Bone marrow (tissue), 2 donors: Measurements from ENCODE around the gene CDS2.

Source experiments
- DNase-seq, 2 donors: peaks; one replicate each; lab custom pipeline; 2025; lab: John Stamatoyannopoulos, UW

The CDS2 gene

DNA sequence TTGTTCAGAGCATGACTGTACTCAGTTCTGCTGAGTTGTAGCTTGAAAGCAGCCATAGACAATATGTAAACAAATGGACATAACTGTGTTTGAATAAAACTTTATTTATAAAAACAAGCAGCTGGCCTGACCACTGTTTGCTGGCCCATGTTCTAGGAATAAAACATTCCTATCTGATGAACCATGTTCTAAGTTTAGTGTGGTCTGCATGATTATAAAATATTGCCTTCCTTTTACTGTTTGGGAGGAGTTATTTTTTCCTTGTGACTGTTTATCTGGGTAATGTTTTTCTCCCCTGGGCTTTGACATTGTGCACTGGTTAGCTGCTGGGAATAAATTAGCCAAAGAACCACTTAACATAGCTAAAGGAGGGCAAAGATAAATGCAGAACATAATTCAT, 55.1 kb downstream of the CDS2 start:
- DNase-seq = no peak

DNA sequence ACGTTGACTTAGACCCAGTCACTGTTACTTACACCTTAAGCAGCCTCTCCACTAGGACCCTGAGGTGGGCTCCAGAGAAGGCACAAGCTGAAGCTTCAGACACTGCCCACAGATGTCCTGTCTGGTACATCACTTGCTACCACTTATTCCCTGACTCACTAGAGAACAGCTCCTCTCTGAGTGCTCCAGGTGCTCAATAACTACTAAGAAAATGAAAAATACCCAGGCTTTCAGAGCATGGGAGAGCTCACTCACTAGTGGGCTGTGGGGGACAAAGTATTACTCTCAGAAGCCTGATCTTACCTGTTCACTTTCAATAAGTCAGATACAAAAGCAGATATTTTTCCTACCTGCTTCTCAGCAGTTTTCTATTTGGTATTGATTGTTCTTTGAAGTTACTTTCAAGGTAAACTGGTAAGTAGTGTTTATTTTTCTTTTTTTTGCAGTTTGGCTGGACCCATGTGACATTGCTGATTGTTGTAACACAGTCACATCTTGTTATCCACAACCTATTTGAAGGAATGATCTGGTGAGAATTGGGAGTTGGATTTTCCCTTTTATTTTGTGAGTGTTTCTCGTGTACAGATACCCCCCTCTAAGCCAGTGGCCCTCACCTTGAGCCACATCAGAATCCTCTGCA, 55.9 kb downstream of the CDS2 start:
- no peak for DNase-seq

DNA sequence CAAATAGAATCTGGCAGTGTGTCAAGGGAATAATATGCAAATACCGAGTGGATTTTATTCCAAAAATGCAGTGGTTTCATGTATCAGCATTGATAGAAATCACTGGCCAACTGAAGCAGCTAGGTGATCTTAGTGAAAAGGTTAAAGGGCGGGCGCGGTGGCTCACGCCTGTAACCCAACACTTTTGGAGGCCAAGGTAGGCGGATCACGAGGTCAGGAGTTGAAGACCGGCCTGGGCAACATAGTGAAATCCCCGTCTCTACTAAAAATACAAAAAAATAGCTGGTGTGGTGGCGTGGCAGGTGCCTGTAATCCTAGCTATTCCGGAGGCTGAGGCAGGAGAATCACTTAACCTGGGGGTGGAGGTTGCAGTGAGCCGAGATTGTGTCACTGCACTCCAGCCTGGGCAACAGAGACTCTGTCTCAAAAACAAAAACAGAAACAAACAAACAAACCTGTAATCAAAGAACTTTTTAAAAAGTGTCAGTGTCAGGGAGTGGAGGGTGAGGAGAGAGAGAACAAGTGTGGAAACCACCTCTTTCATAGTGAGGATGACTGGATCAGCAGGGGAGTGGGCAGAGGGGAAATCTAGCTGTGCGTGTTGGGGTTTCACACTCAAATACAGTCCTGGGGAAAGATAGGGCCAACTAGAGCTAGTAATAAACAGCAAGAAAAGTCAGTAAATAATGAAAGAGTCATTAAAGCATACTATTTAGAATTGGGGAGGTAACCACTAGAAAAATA, 57.1 kb downstream of the CDS2 start:
- no peak for DNase-seq

DNA sequence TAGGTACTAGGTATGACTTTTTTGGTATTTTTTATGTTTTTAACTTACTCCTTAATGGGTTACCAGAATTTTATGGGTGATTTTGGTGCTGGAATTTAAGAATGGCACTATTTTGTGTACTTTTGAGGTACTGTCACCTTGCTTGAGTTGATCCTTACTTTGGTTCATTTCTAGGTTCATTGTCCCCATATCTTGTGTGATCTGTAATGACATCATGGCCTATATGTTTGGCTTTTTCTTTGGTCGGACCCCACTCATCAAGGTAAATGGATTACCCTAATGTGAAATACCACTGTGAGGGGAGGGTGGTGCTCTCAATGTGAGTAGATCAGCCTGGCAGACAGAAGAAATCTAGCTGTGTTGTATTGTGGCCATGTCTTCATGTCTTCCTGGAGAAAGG, 57.9 kb downstream of the CDS2 start:
- no peak for DNase-seq

DNA sequence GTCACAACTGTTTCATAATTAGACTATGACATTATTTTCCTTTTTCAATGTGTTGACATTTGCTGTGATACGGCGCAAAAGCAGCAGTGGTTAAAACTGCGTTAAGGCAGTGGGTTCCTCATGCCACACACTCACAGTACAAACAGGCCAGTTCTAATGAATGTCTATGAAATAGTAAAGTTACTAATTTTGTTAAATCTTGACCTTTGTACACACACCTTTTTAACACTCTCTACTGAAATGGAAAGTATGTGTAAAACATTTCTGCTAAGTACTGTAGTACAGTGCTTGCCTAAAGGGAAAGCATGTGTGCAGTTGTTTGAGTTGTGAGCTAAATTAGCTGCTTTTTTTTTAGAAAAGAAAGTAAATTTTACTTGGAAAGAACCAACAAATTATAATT, 60.3 kb downstream of the CDS2 start:
- DNase-seq = no peak

DNA sequence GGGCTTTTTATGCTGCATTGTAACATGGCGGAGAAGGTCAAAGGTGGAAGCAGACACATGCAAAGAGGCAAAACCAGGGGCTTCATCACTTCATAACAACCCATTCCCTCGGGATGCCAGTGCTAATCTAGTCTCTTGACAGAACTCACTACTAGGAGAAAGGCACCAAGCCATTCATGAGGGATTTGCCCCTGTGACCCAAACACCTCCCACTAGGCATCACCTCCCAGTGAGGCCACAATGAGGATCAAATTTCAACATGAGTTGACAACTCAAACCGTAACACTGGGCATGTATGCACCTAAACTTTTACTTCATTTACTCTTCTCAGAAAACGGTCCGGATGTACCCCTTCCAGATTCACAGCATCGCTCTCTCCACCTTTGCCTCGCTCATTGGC, 61.9 kb downstream of the CDS2 start:
- no peak for DNase-seq

DNA sequence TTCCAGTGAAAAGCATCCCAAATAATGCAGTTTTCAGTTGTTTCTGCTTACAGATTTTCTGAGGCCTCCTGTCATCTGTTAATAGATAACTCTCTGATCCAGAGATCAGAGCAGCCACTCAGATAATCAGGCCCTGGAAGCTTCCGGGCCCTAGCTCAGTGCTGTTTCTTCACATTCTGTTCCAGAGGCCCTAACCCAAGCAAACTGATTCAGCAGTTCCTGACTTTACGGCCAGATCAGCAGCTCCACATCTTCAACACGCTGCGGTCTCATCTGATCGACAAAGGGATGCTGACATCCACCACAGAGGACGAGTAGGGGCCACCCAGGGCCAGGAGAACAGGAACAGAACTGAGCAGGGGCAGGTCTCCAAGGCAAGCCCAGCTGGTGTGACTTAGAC, 63.1 kb downstream of the CDS2 start:
- no peak for DNase-seq

DNA sequence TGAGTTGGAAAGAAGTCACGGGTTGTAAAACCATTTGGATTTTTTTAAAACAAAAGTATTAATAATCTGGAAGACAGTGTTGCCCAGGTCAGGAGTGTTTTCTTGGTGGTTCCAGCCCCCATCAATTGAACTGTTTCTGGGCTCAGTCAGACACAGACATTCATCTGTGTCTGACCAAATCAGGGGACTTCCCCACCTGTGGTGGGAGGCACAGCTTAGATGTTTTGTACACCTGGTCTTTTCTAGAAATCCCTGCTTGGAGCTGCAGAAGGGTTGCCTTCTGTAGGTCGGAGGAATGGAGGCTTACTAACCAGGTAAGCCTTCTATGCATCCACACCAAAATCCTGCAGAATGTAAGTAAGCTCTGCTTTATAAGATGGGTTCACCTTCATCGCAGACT, 63.6 kb downstream of the CDS2 start:
- no peak for DNase-seq

- DNase-seq = peak in 1 of 2 donors; percentile 46
These were observed 65.2 kb downstream of the CDS2 start for GRCh38 chr20:5191829-5192569.

GRCh38 chr20:5192570-5193431, 66.0 kb downstream of the CDS2 start:
- no peak for DNase-seq

GRCh38 chr20:5195655-5196054, 68.8 kb downstream of the CDS2 start:
- no peak for DNase-seq

DNA sequence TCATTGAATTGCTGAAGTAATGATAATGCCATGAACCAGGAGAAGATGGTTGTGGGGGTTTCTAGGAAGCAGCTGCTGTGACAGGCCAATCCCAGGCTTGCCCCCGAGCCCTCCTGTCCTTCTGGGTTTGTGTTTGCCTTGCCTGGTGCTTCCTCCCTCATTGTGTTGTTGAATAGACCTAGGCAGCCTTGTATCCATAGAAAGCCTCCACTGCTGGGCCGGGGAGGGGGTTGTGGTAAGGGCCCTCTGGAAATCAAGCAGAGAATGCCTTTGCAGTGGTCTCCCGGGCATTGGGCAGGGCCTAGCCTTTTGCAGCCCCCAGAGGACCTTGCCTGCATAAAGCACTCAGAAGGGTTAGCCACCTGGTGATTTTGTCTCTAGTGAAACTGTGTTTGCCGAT, 69.3 kb downstream of the CDS2 start:
- no peak for DNase-seq

- no peak for DNase-seq
These were observed 70.5 kb downstream of the CDS2 start for GRCh38 chr20:5197270-5197827.

DNA sequence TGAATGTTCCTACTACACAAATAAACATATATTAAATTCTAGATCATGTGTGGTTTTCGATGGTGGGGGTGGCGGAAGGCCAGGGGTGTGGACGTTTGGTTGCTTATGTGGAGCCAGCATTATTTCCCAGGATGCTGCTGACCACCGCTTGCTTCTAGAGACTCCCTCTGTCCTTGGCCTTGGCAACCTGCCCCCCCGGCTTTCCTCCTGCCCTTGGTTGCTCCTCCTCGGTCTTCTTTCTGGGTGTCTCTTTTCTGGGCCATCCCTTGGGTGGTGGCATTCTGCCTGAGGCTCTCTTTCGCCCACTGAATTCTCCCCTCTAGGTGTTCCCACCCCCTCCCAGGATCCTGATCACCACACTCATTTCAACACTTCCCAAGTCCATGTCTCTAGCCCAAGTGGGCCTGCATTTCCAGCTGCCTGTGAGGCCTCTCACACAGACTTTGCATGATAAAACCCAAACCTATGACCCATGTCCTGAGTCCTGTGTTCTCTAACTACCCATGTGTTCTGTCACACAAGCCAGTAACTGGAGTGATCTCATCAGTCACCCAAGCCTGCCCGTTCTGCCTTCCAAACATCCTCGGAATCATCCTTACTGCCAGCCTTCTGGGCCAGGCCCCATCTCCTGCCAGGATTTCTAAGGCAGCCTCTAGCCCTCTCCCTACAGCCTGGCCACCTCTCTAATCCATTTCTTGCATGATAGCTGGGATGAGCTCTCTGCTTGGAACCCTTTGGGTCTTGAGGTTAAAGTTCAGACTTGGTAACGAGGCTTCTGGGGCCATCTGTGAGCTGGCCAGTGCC, 71.2 kb downstream of the CDS2 start:
- no peak for DNase-seq

DNA sequence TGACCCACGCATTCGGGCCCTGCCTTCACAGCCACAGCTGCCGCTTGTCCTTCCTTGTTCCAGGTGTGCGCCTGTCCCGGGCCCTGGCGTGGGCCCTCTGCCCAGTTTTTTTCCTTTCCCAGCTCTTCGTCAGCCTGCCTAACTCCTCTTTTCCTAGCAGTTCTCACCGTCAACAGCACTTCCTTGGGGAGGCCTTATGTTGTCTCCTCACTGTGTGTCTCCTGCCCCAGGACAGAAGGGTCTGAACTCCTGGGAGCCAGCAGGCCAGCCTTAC, 71.8 kb downstream of the CDS2 start:
- DNase-seq = no peak

DNA sequence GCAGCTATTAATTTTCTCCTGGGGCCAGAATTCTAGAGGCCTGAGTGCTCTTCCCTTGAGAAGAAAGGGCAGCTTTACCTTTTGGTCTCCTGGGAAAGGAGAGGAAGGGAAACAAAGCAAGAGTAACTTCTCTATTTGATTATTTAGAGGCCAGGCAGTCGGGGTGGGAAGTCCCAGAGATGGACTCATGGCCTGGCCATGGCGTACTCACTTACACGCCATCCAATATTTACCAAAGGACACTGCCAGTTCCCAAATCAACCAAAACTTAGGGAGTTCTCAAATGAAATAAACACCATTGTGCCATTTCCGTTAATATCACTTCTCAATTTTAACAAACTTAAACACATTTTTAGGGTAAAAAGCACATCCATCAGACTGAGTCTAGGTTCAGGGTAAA, 76.6 kb downstream of the CDS2 start:
- DNase-seq = no peak

GRCh38 chr20:5205348-5206210, 78.8 kb downstream of the CDS2 start:
- peak; percentile 17 to 68 for DNase-seq

- DNase-seq = no peak
These were observed 80.3 kb downstream of the CDS2 start for GRCh38 chr20:5207138-5207537.

GRCh38 chr20:5211803-5212714, 85.3 kb downstream of the CDS2 start:
- no peak for DNase-seq
